ENCODE data around the gene C2CD2. TPM values are rescaled to one million over a fixed set of nuclear protein-coding genes. Genes with fewer than 3 reads are reported as not detected.
A peak's percentile ranks its signal among the peaks of the same experiment; 100 is the strongest.

C2CD2 gene
- total RNA-seq, 1 donor from 2014 or later = 15.3 TPM

DNA sequence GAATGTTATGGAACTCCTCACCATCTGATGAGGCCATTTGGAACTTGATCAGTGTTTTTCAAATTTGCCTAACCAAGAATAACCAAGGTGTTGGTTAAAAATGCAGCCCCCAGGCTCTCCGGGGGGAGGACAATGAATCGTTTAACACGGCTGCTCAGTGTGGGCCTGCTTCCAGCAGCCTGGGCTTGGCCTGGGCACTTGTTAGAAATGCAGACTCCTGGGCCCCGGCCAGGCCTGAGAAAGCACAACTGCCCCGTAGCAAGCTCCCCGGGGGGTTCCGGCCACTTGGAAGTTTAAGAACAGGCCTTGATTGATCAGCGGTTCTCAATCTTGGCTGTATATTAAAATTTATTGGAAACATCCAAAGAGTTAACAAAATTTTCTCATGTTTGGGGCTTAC is 22.8 kb upstream of the C2CD2 start:
- Mint-ChIP-seq H3K4me3 (no peak overlapping the region), H3K27ac (no peak overlapping the region), H3K27me3 (ENCODE audit: insufficient read depth, low read depth) (peaks cover 4% of the 10 kb centered on the region), H3K36me3 (peaks cover 2% of the 10 kb centered on the region), H3K9me3 (peaks cover 15% of the 10 kb centered on the region), H3K4me1 (peaks cover 3% of the 10 kb centered on the region)
- Histone ChIP-seq H3K4me3 (no peak overlapping the region), H3K9me3 (ENCODE audit: low read depth) (peaks cover 3% of the 10 kb centered on the region), H3K36me3 (no peaks in the 10 kb centered on the region), H2AFZ (replicated peaks) (no peak overlapping the region), H3F3A (ENCODE audit: low read depth) (no peaks in the 10 kb centered on the region), H3K9ac (no peak overlapping the region), H3K4me1 (no peaks in the 10 kb centered on the region), H3K27ac (no peak overlapping the region), H4K20me1 (ENCODE audit: low read depth) (no peaks in the 10 kb centered on the region), H3K4me2 (no peak overlapping the region), H3K27me3 (no peaks in the 10 kb centered on the region), H3K79me2 (ENCODE audit: low read depth) (no peaks in the 10 kb centered on the region)
- DNase-seq (ENCODE audit: low spot score) = no peak
- no peak for TF ChIP-seq EZH2 (IDR thresholded peaks at IDR 0.05)

- peaks cover 3% of the 10 kb centered on the region for H3K9me3 ChIP-seq (ENCODE audit: low read depth)
- H3K4me3 ChIP-seq = no peak overlapping the region
- H3K4me1 Mint-ChIP-seq = peaks cover 13% of the 10 kb centered on the region
- H3K27me3 Mint-ChIP-seq (ENCODE audit: insufficient read depth, low read depth) = peaks cover 4% of the 10 kb centered on the region
- no peak overlapping the region for H3K9ac ChIP-seq
- H3K27me3 ChIP-seq = no peaks in the 10 kb centered on the region
- no peaks in the 10 kb centered on the region for H3K4me1 ChIP-seq
- no peaks in the 10 kb centered on the region for H3K79me2 ChIP-seq (ENCODE audit: low read depth)
- H3K27ac Mint-ChIP-seq = no peak overlapping the region
- H3K4me2 ChIP-seq = no peak overlapping the region
- no peaks in the 10 kb centered on the region for H3F3A ChIP-seq (ENCODE audit: low read depth)
- H2AFZ ChIP-seq (replicated peaks) = no peak overlapping the region
- H3K36me3 ChIP-seq = no peaks in the 10 kb centered on the region
- TF ChIP-seq EZH2phosphoT487 (IDR thresholded peaks at IDR 0.05) (no peak), EZH2 (IDR thresholded peaks at IDR 0.05) (no peak)
- TF ChIP-seq, protein P1, sequence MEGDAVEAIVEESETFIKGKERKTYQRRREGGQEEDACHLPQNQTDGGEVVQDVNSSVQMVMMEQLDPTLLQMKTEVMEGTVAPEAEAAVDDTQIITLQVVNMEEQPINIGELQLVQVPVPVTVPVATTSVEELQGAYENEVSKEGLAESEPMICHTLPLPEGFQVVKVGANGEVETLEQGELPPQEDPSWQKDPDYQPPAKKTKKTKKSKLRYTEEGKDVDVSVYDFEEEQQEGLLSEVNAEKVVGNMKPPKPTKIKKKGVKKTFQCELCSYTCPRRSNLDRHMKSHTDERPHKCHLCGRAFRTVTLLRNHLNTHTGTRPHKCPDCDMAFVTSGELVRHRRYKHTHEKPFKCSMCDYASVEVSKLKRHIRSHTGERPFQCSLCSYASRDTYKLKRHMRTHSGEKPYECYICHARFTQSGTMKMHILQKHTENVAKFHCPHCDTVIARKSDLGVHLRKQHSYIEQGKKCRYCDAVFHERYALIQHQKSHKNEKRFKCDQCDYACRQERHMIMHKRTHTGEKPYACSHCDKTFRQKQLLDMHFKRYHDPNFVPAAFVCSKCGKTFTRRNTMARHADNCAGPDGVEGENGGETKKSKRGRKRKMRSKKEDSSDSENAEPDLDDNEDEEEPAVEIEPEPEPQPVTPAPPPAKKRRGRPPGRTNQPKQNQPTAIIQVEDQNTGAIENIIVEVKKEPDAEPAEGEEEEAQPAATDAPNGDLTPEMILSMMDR (IDR thresholded peaks at IDR 0.05) = no peak
- no peaks in the 10 kb centered on the region for H4K20me1 ChIP-seq (ENCODE audit: low read depth)
- H3K9me3 Mint-ChIP-seq = peaks cover 15% of the 10 kb centered on the region
- no peak overlapping the region for H3K27ac ChIP-seq
- peaks cover 2% of the 10 kb centered on the region for H3K36me3 Mint-ChIP-seq
- DNase-seq (ENCODE audit: low spot score) = peak; percentile 39
- H3K4me3 Mint-ChIP-seq = no peak overlapping the region
Observed at GRCh38 chr21:41975391-41976272, 21.8 kb upstream of the C2CD2 start.

DNA sequence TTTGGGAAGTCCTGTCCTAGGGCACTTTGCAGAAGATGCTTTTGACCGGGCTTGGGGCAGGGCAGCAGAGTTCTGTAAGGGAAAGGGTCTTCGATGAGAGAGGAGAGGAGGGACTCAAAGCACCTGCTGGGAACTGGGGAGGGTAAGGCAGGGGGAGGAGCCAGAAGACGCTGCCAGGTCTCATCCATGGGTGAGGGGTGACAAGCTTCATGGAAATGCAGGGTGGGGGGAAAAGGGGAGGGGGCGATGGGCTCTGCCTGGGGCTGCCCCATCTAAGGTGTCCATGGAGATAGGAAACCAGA is 20.9 kb upstream of the C2CD2 start:
- peaks cover 4% of the 10 kb centered on the region for H3K27me3 Mint-ChIP-seq (ENCODE audit: insufficient read depth, low read depth)
- H3K4me3 Mint-ChIP-seq = no peak overlapping the region
- Histone ChIP-seq H3K9ac (no peak overlapping the region), H3F3A (ENCODE audit: low read depth) (no peaks in the 10 kb centered on the region), H3K79me2 (ENCODE audit: low read depth) (no peaks in the 10 kb centered on the region), H2AFZ (replicated peaks) (no peak overlapping the region), H3K4me1 (no peaks in the 10 kb centered on the region), H3K27me3 (no peaks in the 10 kb centered on the region), H3K9me3 (ENCODE audit: low read depth) (peaks cover 3% of the 10 kb centered on the region), H3K36me3 (no peaks in the 10 kb centered on the region), H3K4me2 (no peak overlapping the region), H3K27ac (no peak overlapping the region), H3K4me3 (no peak overlapping the region), H4K20me1 (ENCODE audit: low read depth) (no peaks in the 10 kb centered on the region)
- peaks cover 12% of the 10 kb centered on the region for H3K9me3 Mint-ChIP-seq
- H3K27ac Mint-ChIP-seq = no peak overlapping the region
- peaks cover 22% of the 10 kb centered on the region for H3K4me1 Mint-ChIP-seq
- DNase-seq (ENCODE audit: low spot score) = no peak
- H3K36me3 Mint-ChIP-seq = peaks cover 2% of the 10 kb centered on the region
- TF ChIP-seq, protein P1 (IDR thresholded peaks at IDR 0.05) = no peak
- TF ChIP-seq EZH2 (IDR thresholded peaks at IDR 0.05) (no peak), EZH2phosphoT487 (IDR thresholded peaks at IDR 0.05) (no peak)

Measured in neural progenitor cell (in vitro differentiated cells).